CD4-positive, CD25-positive, alpha-beta regulatory T cell (primary cell): ENCODE results near the gene TCEAL9. TPM values are rescaled to one million over a fixed set of nuclear protein-coding genes. Genes with fewer than 3 reads are reported as not detected.
"Not testable (repeated sequence)": the region's sequence is repeated elsewhere in the genome, so short reads cannot be mapped to it uniquely, and the experiment has no call there.

Experiments used
- ATAC-seq, 2 donors: fragments of 150-1000 bp; cut with Tn5 transposase; one replicate each; pipeline ENCODE4 v1.10.0; 2021; ENCODE audit warnings: low read depth in 2 of 2, moderate number of reproducible peaks in 2 of 2, moderate library complexity in 1 of 2
- DNase-seq, 3 donors: peaks; one replicate each; pipeline versions ENCODE4 v3.0.0 to v3.0.0-alpha.2; 2012 to 2022; ENCODE audit warnings: mixed read lengths in 1 of 3
- H3K27ac ChIP-seq: one replicate; pipeline ENCODE4 v1.7.0; 2013; ENCODE audit warnings: mild to moderate bottlenecking, low read length; ENCODE audit not compliant: insufficient read depth, poor library complexity, severe bottlenecking
- H3K27me3 ChIP-seq: one replicate; pipeline ENCODE4 v1.7.0; 2013; ENCODE audit warnings: low read length; ENCODE audit not compliant: control insufficient read depth, insufficient read depth
- H3K36me3 ChIP-seq: one replicate; pipeline ENCODE4 v1.7.0; 2013; ENCODE audit warnings: mild to moderate bottlenecking, low read length, moderate library complexity; ENCODE audit not compliant: control insufficient read depth, insufficient read depth
- H3K4me1 ChIP-seq: 2 replicates; pipeline ENCODE4 v1.7.0; 2013; ENCODE audit warnings: mild to moderate bottlenecking, low read length; ENCODE audit not compliant: insufficient read depth, control insufficient read depth, poor library complexity, severe bottlenecking
- H3K4me3 ChIP-seq: one replicate; pipeline ENCODE4 v1.7.0; 2013; ENCODE audit warnings: low read depth, mild to moderate bottlenecking, low read length, moderate library complexity
- H3K9me3 ChIP-seq, 2 experiments: 1 replicate in 1 of 2; 2 replicates in 1 of 2; pipeline ENCODE4 v1.7.0; 2013; ENCODE audit warnings: low read length in 2 of 2, mild to moderate bottlenecking in 1 of 2, moderate library complexity in 1 of 2; ENCODE audit not compliant: control insufficient read depth in 2 of 2
- H3K27ac Mint-ChIP-seq, 3 donors: one replicate each; pipeline ENCODE4 v1.8.0; 2020 to 2022; ENCODE audit warnings: mild to moderate bottlenecking in 3 of 3, mixed read lengths in 3 of 3, moderate library complexity in 2 of 3
- H3K27me3 Mint-ChIP-seq: one replicate; pipeline ENCODE4 v1.8.0; 2022; ENCODE audit warnings: mild to moderate bottlenecking, mixed read lengths
- H3K36me3 Mint-ChIP-seq: one replicate; pipeline ENCODE4 v1.8.0; 2020; ENCODE audit warnings: mixed read lengths
- H3K4me1 Mint-ChIP-seq, 4 donors: one replicate each; pipeline ENCODE4 v1.8.0; 2020 to 2022; ENCODE audit warnings: mixed read lengths in 4 of 4, mild to moderate bottlenecking in 1 of 4
- H3K4me3 Mint-ChIP-seq, 4 donors: one replicate each; pipeline ENCODE4 v1.8.0; 2020 to 2022; ENCODE audit warnings: mild to moderate bottlenecking in 4 of 4, mixed read lengths in 4 of 4, moderate library complexity in 3 of 4
- H3K9me3 Mint-ChIP-seq, 7 donors: one replicate each; pipeline ENCODE4 v1.8.0; 2020 to 2022; ENCODE audit warnings: mixed read lengths in 7 of 7, mild to moderate bottlenecking in 3 of 7, moderate library complexity in 2 of 7
- polyA plus RNA-seq, 4 donors: library from polyadenylated mRNA; unstranded; fragments of 300-500 nt; fragmentation: Illumina TruSeq; gene quantifications; one replicate each; pipeline ENCODE4 v1.2.3, GENCODE V29; 2021
- total RNA-seq: library from RNA; stranded (reverse); gene quantifications from one replicate; pipeline ENCODE4 v1.2.3, GENCODE V29; 2022

The TCEAL9 gene
- total and polyA plus RNA-seq, 5 donors from 2014 or later: 0.39 to 1.7 (median 1.2) TPM

- Histone ChIP-seq H3K27ac (peak within 1 kb of the TSS; percentile 14), H3K36me3 (no peaks in the 10 kb centered on the region), H3K4me3 (peak within 1 kb of the TSS; percentile 53), H3K4me1 (no peaks in the 10 kb centered on the region), H3K9me3 (no peaks in the 10 kb centered on the region), H3K27me3 (no peaks in the 10 kb centered on the region)
- Mint-ChIP-seq H3K36me3 (no peaks in the 10 kb centered on the region), H3K4me1 (peaks cover 3 to 9% (median 5%) of the 10 kb centered on the region in 4 donors), H3K27me3 (no peaks in the 10 kb centered on the region), H3K4me3 (peak within 1 kb of the TSS; percentile 82 to 90 (median 87)), H3K27ac (peak within 1 kb of the TSS; percentile 64 to 90 (median 86)), H3K9me3 (peaks cover 0 to 2% (median 0%) of the 10 kb centered on the region in 7 donors)
- peak; percentile 21 to 55 (median 39) for DNase-seq
- ATAC-seq: peak; percentile 64 to 70
These were observed 20.0 kb downstream of the TCEAL9 start, which contains the start of gene BEX3 for GRCh38 chrX:103376118-103376978. BEX3 (plus strand) TSS chrX:103376538; CDS start chrX:103377522, 984 bp downstream.

- Mint-ChIP-seq H3K27ac (peak overlapping the region; percentile 44 to 66 (median 55)), H3K9me3 (peaks cover 0 to 1% (median 0%) of the 10 kb centered on the region in 7 donors), H3K27me3 (no peaks in the 10 kb centered on the region), H3K4me3 (peak overlapping the region; percentile 82 to 89 (median 87)), H3K36me3 (no peaks in the 10 kb centered on the region), H3K4me1 (peaks cover 3 to 9% (median 5%) of the 10 kb centered on the region in 4 donors)
- Histone ChIP-seq H3K4me3 (peak overlapping the region; percentile 53), H3K4me1 (no peaks in the 10 kb centered on the region), H3K27ac (no peak overlapping the region), H3K27me3 (no peaks in the 10 kb centered on the region), H3K9me3 (no peaks in the 10 kb centered on the region), H3K36me3 (no peaks in the 10 kb centered on the region)
- ATAC-seq: no peak
- no peak for DNase-seq
These were observed 20.6 kb downstream of the TCEAL9 start for GRCh38 chrX:103376979-103377324.

DNA sequence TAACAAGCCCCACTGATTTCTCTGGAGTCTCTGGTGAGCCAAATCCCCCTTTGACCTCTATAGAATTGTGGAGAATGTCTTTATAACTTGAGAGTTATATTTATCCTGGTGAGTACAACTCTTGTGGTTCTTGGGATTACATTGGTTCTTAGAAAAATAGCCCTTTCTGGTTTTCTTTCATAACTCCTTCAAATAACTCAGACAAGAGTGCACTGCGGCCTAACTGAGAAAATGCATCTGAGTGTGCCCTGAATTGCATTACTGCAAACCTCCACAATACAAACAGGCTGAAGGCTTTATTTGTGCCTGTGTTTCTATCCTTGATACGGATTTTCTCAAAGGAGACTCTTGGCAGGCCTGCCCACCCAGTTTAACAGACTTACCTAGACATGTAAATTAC, 22.7 kb downstream of the TCEAL9 start:
- H3K4me3 Mint-ChIP-seq: peak overlapping the region in 1 of 4 donors; percentile 48
- no peak overlapping the region for H3K27ac ChIP-seq
- H3K9me3 ChIP-seq: no peaks in the 10 kb centered on the region
- no peaks in the 10 kb centered on the region for H3K27me3 Mint-ChIP-seq
- no peak for ATAC-seq
- H3K4me3 ChIP-seq: no peak overlapping the region
- no peaks in the 10 kb centered on the region for H3K36me3 Mint-ChIP-seq
- H3K27ac Mint-ChIP-seq: no peak overlapping the region
- H3K4me1 Mint-ChIP-seq: peaks cover 3 to 9% (median 5%) of the 10 kb centered on the region in 4 donors
- H3K36me3 ChIP-seq: no peaks in the 10 kb centered on the region
- peaks cover 0 to 1% (median 0%) of the 10 kb centered on the region in 7 donors for H3K9me3 Mint-ChIP-seq
- H3K4me1 ChIP-seq: no peaks in the 10 kb centered on the region
- no peak for DNase-seq
- no peaks in the 10 kb centered on the region for H3K27me3 ChIP-seq

- H3K27me3 ChIP-seq: no peaks in the 10 kb centered on the region
- Mint-ChIP-seq H3K9me3 (peaks cover 0 to 1% (median 0%) of the 10 kb centered on the region in 7 donors), H3K36me3 (no peaks in the 10 kb centered on the region), H3K4me1 (peaks cover 0 to 1% (median 0%) of the 10 kb centered on the region in 4 donors), H3K4me3 (no peak overlapping the region), H3K27ac (no peak overlapping the region), H3K27me3 (peaks cover 7% of the 10 kb centered on the region)
- H3K9me3 ChIP-seq: no peaks in the 10 kb centered on the region
- no peaks in the 10 kb centered on the region for H3K4me1 ChIP-seq
- DNase-seq (no peak), ATAC-seq (no peak)
- no peak overlapping the region for H3K4me3 ChIP-seq
- no peak overlapping the region for H3K27ac ChIP-seq
- no peaks in the 10 kb centered on the region for H3K36me3 ChIP-seq
These were observed 26.6 kb downstream of the TCEAL9 start for GRCh38 chrX:103382877-103383276.

DNA sequence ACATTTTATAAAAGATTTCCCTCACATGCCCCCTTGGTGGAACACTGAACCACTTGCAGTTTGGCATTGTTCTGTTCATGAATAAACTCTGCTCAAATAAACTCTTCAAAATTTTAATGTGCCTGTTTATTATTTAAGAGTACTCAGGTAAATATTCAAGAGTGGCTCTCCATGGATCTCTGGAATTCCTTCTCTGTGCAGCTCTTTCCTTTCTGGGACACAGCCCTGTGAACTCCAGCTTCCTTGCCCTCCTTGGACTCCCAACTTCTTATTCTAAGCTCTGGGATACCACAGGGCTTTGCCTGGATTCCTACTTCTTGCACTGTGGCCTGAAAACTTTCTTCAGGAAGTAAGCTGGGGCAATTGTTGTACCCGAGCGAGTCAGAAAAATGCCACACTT, 28.4 kb downstream of the TCEAL9 start:
- Mint-ChIP-seq H3K27ac (no peak overlapping the region), H3K4me1 (no peaks in the 10 kb centered on the region), H3K9me3 (peaks cover 0 to 3% (median 0%) of the 10 kb centered on the region in 7 donors), H3K4me3 (no peak overlapping the region), H3K27me3 (peaks cover 12% of the 10 kb centered on the region), H3K36me3 (no peaks in the 10 kb centered on the region)
- Histone ChIP-seq H3K36me3 (no peaks in the 10 kb centered on the region), H3K9me3 (no peaks in the 10 kb centered on the region), H3K27me3 (no peaks in the 10 kb centered on the region), H3K27ac (no peak overlapping the region), H3K4me3 (no peak overlapping the region), H3K4me1 (no peaks in the 10 kb centered on the region)
- ATAC-seq (no peak), DNase-seq (no peak)

GRCh38 chrX:103385283-103385830, 29.1 kb downstream of the TCEAL9 start:
- not testable (repeated sequence) for H3K4me3 ChIP-seq, DNase-seq, H3K27ac Mint-ChIP-seq, H3K4me1 Mint-ChIP-seq, H3K4me3 Mint-ChIP-seq, H3K36me3 ChIP-seq, H3K4me1 ChIP-seq, H3K9me3 ChIP-seq, ATAC-seq, H3K9me3 Mint-ChIP-seq, H3K27ac ChIP-seq, H3K36me3 Mint-ChIP-seq, H3K27me3 ChIP-seq
- H3K27me3 Mint-ChIP-seq: peaks cover 13% of the 10 kb centered on the region

GRCh38 chrX:103386332-103386731, 30.0 kb downstream of the TCEAL9 start:
- Histone ChIP-seq H3K4me1 (no peaks in the 10 kb centered on the region), H3K27ac (no peak overlapping the region), H3K36me3 (no peaks in the 10 kb centered on the region), H3K27me3 (no peaks in the 10 kb centered on the region), H3K9me3 (no peaks in the 10 kb centered on the region), H3K4me3 (no peak overlapping the region)
- Mint-ChIP-seq H3K36me3 (no peaks in the 10 kb centered on the region), H3K9me3 (peaks cover 0 to 3% (median 0%) of the 10 kb centered on the region in 7 donors), H3K27me3 (peaks cover 17% of the 10 kb centered on the region), H3K27ac (no peak overlapping the region), H3K4me3 (no peak overlapping the region), H3K4me1 (peaks cover 0 to 5% (median 3%) of the 10 kb centered on the region in 4 donors)
- DNase-seq (no peak), ATAC-seq (no peak)
